Heart left ventricle (tissue), 16 donors: Measurements from ENCODE around the gene EIPR1. TPM values are rescaled to one million over a fixed set of nuclear protein-coding genes. Genes with fewer than 3 reads are reported as not detected.

Experiments
- ATAC-seq, 4 donors: fragments of 200-7000 bp; cut with Tn5 transposase; one replicate each; pipeline ENCODE4 v1.9.1; 2020 to 2022; ENCODE audit warnings: moderate library complexity in 4 of 4, mild to moderate bottlenecking in 3 of 4, moderate number of reproducible peaks in 1 of 4
- DNase-seq, 5 donors: peaks; one replicate each; pipeline ENCODE4 v3.0.0-alpha.2; 2020
- H3K27ac ChIP-seq, 12 donors: fragments of 200-600 bp; sonication (generic) in 4 of 12; one replicate each; pipeline versions ENCODE4 v1.5.0 to v1.8.0; 2016 to 2022; ENCODE audit warnings: mild to moderate bottlenecking in 2 of 12
- H3K27me3 ChIP-seq, 9 donors: fragments of 200-600 bp; sonication (generic) in 2 of 9; one replicate each; pipeline versions ENCODE4 v1.5.1 to v1.8.0; 2016 to 2022; ENCODE audit warnings: mild to moderate bottlenecking in 3 of 9
- H3K36me3 ChIP-seq, 9 donors: fragments of 200-600 bp; sonication (generic) in 2 of 9; one replicate each; pipeline versions ENCODE4 v1.5.0 to v1.8.0; 2018 to 2022; ENCODE audit warnings: mild to moderate bottlenecking in 2 of 9
- H3K4me1 ChIP-seq, 12 donors: fragments of 200-600 bp; sonication (generic) in 4 of 12; one replicate each; pipeline versions ENCODE4 v1.5.0 to v1.8.0; 2016 to 2022; ENCODE audit warnings: mild to moderate bottlenecking in 3 of 12
- H3K4me3 ChIP-seq, 12 donors: fragments of 200-600 bp; sonication (generic) in 4 of 12; one replicate each; pipeline versions ENCODE4 v1.5.0 to v1.8.0; 2017 to 2022; ENCODE audit warnings: mild to moderate bottlenecking in 9 of 12, moderate library complexity in 4 of 12
- H3K9me3 ChIP-seq, 12 donors: fragments of 200-600 bp; sonication (generic) in 4 of 12; one replicate each; pipeline versions ENCODE4 v1.5.0 to v1.8.0; 2016 to 2022; ENCODE audit warnings: mild to moderate bottlenecking in 1 of 12
- CTCF ChIP-seq, 12 donors: fragments of 200-600 bp; sonication (generic) in 4 of 12; IDR thresholded peaks; one replicate each; pipeline versions ENCODE4 v1.5.0 to v1.8.0; 2018 to 2022; ENCODE audit warnings: antibody characterized with exemption in 12 of 12, mild to moderate bottlenecking in 5 of 12
- POLR2A ChIP-seq, 2 donors: fragments of 450-650 bp; IDR thresholded peaks; one replicate each; pipeline ENCODE4 v1.6.1; 2017; ENCODE audit warnings: antibody characterized with exemption in 2 of 2, mild to moderate bottlenecking in 2 of 2, moderate library complexity in 2 of 2
- WGBS, 4 donors: extraction: QIAGEN DNeasy Blood & Tissue Kit in 2 of 4; methylation state at CpG; one replicate each; pipeline versions ENCODE4 v1.1.5 to v1.1.7; 2013 to 2018; 5-methylcytosine and 5-hydroxymethylcytosine counted together
- intact Hi-C, 10 donors: fragments of 100-400 bp; cut with DNase I; formaldehyde crosslinking; loops; one replicate each; pipeline versions ENCODE4 v1.11.1 to v1.14.2; 2022
- polyA plus RNA-seq, 2 donors: library from polyadenylated mRNA; stranded (reverse); fragments of 200-250 nt; gene quantifications; one replicate each; pipeline ENCODE4 v1.2.3, GENCODE V29; 2013
- total RNA-seq, 9 donors: library from RNA; depleted of rRNA in 2 of 9; stranded (reverse); fragments of >200 nt in 2 of 9; fragmentation: NEBNext Ultra II Directional in 3 of 9; extraction: Animal tissue kit (Norgen Biotek cat#: 25700) in 3 of 9; gene quantifications; one replicate each; pipeline versions ENCODE4 v1.1.0 to v1.2.4, GENCODE V29; 2016 to 2023
- donor health status: ischemic (EF 13 %, LVEDD 7.1; RV severe dilation, severe dysfunction).
- donor health status: healthy with polysubstance abuse.
- donor health status: DM: no; HTN: yes; CAD: no.
- donor health status: DM: no; HTN: no; CAD: no.
- donor health status: ischemic (EF 25% LVEDD 6.9; RV normal size, moderate dysfunction).
- donor health status: ischemic (EF 25% LVEDD 5.7; RV mildly dilated, moderate dysfunction).
- donor health status: healthy.
- donor health status: DM: yes; HTN: yes; CAD: no.
- donor health status: ischemic (EF 35%, LVEDD 5.7; RV mildly dilated, moderate dysfunction).
- donor health status: nonischemic (EF 11% LVEDD 7.7; RV severe dilation, severe dysfunction).
- donor health status: DM: yes; HTN: yes; CAD: no.
- donor health status: PGD.
- donor health status: ischemic (EF 29% LVEDD 5.4; RV normal size, mild dysfunction).
- donor health status: nonischemic (EF 23%, LVEDD 6.1; RV moderate dilation, normal function).

EIPR1 gene
- total and polyA plus RNA-seq, 11 donors: 7.9 to 26.1 (median 13.3) TPM

DNA sequence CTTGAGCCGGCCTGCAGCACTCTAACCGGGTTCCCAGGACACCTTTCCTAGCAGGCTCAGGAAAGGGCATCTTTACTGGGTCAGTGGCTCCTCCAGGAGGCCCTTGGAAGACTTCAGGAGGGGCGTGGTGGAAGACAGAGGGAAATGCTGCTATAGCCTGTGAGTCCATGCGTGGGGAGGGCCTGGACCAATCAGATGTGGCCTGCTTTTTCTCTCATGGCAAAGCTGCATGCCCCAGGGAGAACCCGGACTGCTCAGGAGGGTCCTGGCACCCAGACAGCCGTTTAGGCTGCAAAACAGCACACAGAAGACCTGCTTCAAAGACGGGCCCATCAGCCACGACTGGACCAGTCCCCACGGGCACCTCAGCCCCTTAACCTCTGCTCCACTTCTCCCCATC lies 84.4 kb downstream of the EIPR1 start:
- 86 to 88% (median 87%) methylated on average over 8 to 9 of the region's 9 CpGs for WGBS, 4 donors
- Histone ChIP-seq H3K27ac (no peak overlapping the region), H3K27me3 (no peaks in the 10 kb centered on the region), H3K4me3 (no peak overlapping the region), H3K36me3 (no peaks in the 10 kb centered on the region), H3K9me3 (no peaks in the 10 kb centered on the region), H3K4me1 (no peaks in the 10 kb centered on the region)
- intact Hi-C loops: no loop called here
- DNase-seq (peak in 1 of 5 donors; percentile 42), ATAC-seq (no peak)
- no peak for TF ChIP-seq CTCF (IDR thresholded peaks at IDR 0.05)
- no peak for TF ChIP-seq POLR2A (IDR thresholded peaks at IDR 0.05)

DNA sequence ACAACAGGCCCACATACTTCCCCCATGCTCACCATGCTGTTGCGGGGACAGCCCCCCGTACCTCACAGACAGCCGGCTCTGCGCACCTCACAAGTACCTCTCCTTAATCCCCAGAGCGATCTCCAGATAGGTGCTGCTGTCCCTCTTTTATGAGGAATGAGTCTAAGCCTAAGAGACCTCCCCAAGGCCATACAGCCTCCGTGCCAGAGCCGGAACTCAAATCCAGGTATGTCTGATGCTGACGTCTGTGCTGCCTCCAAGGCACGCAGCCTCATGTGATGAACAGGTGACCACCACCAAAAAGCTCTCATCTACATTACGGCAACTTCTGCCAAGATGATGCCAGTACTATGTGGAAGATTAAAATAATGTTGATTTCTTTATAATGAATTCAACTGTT lies 85.2 kb downstream of the EIPR1 start:
- no peak for DNase-seq
- no peak overlapping the region for H3K27ac ChIP-seq
- no peaks in the 10 kb centered on the region for H3K27me3 ChIP-seq
- no peaks in the 10 kb centered on the region for H3K4me1 ChIP-seq
- TF ChIP-seq POLR2A (IDR thresholded peaks at IDR 0.05) (no peak), CTCF (IDR thresholded peaks at IDR 0.05) (no peak)
- no peaks in the 10 kb centered on the region for H3K9me3 ChIP-seq
- 95 to 97% (median 96%) methylated on average over 10 of the region's 10 CpGs for WGBS, 4 donors
- H3K36me3 ChIP-seq: no peaks in the 10 kb centered on the region
- intact Hi-C loops: no loop called here
- ATAC-seq: no peak
- H3K4me3 ChIP-seq: no peak overlapping the region

DNA sequence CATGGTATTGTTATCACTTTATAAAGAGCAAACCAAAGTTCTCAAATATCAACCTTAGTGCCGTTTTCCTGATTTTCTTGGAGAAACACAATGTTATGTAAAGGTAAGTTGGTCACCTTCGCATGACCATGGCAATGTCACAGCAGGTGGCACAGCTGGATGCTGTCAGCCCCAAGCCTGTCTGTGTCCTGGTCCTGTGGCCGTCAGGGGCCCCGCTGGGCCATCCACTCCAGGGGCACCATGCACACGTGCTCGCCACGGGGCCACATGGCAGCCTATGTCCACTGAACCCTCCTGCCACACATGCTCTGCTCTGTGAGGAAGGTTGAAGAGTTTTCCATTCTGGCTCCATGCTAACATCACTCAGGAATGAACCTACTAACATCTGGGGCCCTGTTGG lies 85.9 kb downstream of the EIPR1 start:
- Histone ChIP-seq H3K9me3 (no peaks in the 10 kb centered on the region), H3K36me3 (no peaks in the 10 kb centered on the region), H3K4me3 (no peak overlapping the region), H3K27ac (no peak overlapping the region), H3K4me1 (no peaks in the 10 kb centered on the region), H3K27me3 (no peaks in the 10 kb centered on the region)
- TF ChIP-seq CTCF (IDR thresholded peaks at IDR 0.05) (no peak), POLR2A (IDR thresholded peaks at IDR 0.05) (no peak)
- WGBS, 4 donors: 93 to 94% (median 93%) methylated on average over 2 to 7 of the region's 7 CpGs
- intact Hi-C loops: no loop called here
- ATAC-seq (no peak), DNase-seq (no peak)

- Histone ChIP-seq H3K27me3 (no peaks in the 10 kb centered on the region), H3K4me1 (no peaks in the 10 kb centered on the region), H3K27ac (no peak overlapping the region), H3K9me3 (no peaks in the 10 kb centered on the region), H3K36me3 (no peaks in the 10 kb centered on the region), H3K4me3 (no peak overlapping the region)
- intact Hi-C loops: no loop called here
- 93 to 98% (median 98%) methylated on average over 9 of the region's 9 CpGs for WGBS, 4 donors
- no peak for TF ChIP-seq CTCF (IDR thresholded peaks at IDR 0.05)
- TF ChIP-seq POLR2A (IDR thresholded peaks at IDR 0.05): no peak
- no peak for ATAC-seq
- DNase-seq: no peak
These were observed 86.5 kb downstream of the EIPR1 start for GRCh38 chr2:3291113-3291512.
